NCI-H2227 (cell line): ENCODE measurements around the gene EXOC7.

ENCODE experiments used
- DNase-seq: peaks from one replicate; lab custom pipeline; 2025; ENCODE audit not compliant: unreplicated experiment; lab: John Stamatoyannopoulos, UW

The EXOC7 gene

DNA sequence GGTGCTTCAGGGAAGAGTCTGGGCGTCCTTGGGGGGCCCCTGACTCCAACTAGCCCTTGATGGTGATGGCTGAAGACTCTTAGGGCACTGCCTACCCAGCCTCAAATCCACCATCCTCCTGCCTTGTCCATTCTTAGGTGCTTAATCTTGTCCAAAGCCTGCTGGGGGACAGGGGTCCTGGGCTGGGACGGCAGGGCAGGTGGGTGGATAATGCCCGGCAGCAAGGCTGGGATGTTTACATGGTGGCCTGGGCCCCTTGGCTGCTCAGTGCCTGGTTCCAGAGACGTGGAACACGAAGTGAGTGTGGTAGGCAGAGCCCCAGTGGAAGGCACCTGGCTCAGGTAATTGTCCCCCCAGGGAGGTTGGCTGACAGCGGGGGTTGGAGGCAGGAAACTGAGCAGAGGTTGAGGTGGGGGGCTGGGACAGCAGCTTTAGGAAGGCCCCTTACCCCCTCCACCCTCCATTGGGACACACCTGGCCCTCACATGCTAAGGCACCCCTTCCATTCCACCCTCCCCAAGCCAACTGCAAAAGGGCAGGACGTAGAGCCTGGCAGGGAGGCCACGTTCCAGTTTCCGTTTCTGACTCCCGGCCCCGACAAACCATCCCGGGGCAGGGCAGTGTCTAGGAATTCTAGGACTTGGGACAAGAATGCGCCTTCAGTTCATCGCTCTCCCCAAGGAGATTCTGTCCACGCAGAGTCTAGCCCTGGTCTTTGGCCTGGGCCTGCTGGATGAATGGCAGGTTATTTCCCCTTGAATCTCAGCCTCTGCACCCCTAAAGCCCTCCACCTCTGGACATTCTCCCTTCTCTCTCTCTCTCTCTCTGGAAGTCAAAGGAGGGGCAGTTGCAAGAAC lies 35.5 kb upstream of the EXOC7 start:
- DNase-seq = no peak

DNA sequence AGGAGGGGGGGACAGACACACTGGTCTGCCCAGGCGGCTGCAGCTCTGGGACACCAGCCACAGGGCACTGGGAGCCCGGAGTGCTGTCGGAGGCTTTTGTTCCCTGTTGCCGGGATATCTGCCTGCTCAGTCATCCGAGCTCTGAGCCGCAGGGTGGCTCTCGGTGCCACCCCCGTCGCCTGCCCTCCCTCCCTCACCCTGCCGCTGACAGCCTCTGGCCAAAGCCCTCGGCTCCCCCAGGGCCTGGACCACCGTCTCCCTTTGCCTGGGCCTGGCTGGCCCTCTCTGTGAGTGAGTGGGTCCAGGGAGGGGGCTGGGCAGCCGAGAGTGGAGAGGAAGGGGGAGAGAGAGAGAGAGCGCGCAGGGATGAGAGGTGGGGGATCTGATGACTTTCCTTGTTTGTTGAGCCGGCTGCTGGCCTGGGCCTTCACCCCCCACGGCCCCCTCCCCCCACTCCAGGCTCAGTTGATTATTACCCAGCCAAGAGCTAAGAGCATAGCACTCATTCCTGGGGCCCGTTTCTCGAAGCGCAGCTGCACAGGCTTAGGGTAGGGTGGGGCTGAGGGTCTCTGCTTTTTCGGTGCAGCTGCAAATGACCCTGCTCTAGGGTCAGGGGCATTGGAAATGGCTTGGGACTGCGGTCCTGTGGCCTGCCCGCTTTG lies 34.8 kb upstream of the EXOC7 start:
- peak; percentile 68 for DNase-seq

- no peak for DNase-seq
Measured at GRCh38 chr17:76137351-76138233, 34.0 kb upstream of the EXOC7 start.

GRCh38 chr17:76137001-76137350 lies 33.4 kb upstream of the EXOC7 start:
- no peak for DNase-seq

- DNase-seq = no peak
Measured at GRCh38 chr17:76136276-76137000, 32.9 kb upstream of the EXOC7 start.

GRCh38 chr17:76135810-76136188 lies 32.2 kb upstream of the EXOC7 start:
- no peak for DNase-seq

DNA sequence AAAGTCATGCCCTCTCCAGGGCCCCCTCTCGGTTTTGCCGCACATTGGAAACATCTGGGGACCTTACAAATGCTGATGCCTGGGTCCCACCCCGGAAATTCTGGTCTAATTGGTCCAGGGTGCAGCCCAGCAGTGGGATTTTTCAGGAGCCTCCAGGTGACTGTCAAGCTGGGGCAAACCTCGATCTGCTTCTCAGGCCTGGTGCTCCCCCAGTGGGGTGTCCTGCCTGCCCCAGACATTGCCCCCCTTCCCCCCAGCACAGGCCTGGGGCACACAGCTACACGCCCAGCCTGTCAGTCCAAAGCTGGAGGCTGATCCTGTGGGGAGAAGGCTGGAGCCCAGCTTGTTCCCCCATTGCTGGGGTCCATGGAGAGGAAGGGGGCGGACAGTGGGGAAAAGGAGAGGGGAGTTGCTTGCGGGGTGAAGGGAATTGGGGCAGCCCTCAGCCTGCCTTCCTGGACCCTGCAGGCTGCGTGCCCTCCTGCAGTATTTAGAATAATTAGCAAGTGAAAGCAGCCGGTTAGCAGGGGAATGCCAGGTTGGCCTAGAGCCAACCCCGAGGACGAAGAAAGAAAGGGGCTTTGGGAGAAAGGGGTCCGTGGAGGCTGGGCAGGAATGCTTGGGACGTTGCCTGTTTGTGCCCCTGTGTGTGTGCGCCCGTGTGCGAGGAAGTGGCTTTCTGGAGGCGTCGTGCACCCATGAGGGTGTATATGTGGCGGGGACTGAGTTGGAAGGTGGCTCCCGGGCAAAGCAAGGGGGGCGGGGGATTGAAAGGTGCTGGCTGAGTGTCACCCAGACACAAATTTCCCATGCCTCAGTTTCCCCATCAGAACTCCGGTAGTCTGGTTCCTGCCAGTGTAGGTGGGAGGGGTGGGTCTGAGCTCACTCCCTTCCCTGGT lies 31.6 kb upstream of the EXOC7 start:
- DNase-seq = no peak

- DNase-seq = peak; percentile 14
Measured at GRCh38 chr17:76132574-76133338, 29.2 kb upstream of the EXOC7 start.

DNA sequence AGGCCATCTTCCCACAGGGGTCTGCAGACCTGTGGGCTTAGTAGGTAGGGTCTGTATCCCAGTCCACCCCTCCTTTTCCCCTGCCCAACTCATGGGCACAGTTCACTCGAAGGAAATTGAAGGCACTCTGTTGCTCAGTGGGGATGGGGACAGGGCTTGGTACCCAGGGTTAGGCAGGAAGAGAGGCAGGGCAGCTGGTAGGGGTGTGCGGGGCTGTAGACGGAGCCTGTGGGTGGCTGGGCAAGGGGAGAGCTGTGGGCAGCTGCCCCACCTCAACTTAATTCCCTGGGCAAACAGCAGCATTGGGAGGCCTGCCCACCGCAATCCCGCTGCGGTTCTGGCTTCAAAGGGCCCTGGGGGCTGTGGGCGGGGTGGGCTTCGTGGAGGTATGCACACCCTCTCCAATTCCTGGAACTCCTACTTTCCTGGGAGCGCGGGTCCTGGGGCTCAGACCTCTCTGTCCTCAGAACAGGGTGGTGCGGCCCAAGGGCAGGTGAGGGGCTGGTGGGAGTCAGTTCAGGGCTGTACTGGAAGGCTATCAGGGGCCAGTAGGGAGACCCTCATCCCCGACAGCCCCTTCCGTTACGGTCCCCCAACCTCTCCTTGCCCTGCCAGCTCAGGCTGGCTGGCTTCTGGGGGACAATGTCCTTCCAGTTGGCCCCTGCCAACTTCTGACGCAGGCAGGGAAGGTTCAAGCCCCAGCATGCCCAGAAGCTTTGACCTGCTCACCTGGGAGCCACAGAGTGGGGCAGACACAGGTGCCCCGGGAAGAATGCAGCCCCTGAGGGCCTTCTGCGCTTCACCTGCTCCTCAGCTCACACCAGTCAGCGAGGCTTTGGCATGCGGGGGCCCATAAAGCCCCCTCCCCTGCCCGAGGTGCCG lies 28.3 kb upstream of the EXOC7 start:
- DNase-seq = no peak

DNA sequence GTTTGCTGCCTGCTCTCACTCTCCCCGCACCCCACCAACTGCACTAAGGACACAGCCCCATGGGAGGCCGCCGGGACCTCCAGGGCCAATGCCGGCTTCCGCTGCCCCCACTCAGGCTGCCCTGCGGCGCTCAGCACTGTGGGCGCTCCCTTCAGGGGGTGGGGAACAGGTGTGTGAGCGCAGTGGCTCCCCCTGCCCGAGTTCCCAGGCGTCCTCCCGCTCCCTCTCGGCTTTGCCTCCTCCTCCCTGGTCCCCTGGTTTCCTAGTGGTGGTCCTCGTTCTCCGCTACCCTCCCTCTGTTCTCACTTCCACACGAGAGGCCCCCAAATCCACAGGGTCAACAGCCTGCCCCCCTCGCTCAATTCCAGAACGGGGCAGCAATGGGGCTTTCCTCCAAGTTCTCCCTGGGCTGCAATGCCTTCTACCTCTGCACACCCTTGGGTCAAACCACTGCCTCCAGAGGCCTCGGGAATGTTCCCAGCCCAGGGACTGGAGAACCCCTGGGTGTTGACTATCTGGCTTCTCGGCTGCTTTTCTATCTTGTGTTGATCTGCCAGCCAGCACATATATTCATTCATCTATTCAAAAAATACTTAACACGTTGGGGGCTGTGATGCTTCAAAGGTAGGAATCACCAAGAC lies 27.6 kb upstream of the EXOC7 start:
- DNase-seq = no peak

- no peak for DNase-seq
Measured at GRCh38 chr17:76130473-76130872, 26.9 kb upstream of the EXOC7 start.

- DNase-seq = no peak
Measured at GRCh38 chr17:76125922-76126321, 22.3 kb upstream of the EXOC7 start.

GRCh38 chr17:76125391-76125675 lies 21.7 kb upstream of the EXOC7 start:
- no peak for DNase-seq

GRCh38 chr17:76124582-76125390 lies 21.2 kb upstream of the EXOC7 start:
- no peak for DNase-seq

DNA sequence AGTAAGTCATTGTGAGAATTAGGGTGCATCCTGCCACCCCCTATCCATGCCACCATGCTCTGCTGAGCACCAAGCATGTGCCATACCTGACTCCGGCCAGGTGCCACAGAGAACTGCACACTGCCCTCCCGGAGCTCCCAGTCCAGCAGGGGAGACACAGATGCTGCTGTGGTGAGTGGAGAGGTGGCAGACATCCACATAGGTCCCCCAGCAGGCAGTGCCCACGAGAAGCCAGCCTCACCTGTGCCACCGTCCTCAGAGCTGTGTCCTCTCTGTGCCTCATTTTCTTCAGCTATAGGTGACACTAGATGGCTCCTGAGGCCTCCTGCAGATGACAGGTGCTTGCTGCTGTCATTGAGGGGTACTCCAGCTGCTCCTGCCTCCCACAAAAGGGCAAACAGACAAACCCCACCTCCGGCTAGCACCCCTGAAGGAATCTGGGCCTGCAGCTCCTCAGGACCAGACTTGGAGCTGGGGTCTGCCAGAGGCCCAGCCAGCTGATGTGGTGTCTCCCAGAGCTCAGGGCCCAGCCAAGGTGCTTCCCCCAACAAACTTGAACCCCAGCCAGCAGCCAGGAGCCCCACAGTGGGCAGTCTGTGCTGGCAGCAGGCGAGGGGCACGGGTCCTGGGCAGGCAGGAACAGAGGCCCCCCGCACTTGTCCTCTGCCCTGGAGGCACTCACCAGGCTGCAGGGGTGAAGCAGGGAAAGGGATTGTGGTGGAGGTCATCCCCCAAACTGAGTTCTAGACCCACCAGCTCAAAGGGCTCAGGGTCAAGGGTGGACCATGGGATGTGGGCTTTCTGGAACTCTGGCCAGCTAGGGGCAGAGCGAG lies 20.4 kb upstream of the EXOC7 start:
- DNase-seq = no peak

- no peak for DNase-seq
Measured at GRCh38 chr17:76123191-76123499, 19.6 kb upstream of the EXOC7 start.
